ENCODE measurements around the gene PRKCSH.

The PRKCSH gene

DNA sequence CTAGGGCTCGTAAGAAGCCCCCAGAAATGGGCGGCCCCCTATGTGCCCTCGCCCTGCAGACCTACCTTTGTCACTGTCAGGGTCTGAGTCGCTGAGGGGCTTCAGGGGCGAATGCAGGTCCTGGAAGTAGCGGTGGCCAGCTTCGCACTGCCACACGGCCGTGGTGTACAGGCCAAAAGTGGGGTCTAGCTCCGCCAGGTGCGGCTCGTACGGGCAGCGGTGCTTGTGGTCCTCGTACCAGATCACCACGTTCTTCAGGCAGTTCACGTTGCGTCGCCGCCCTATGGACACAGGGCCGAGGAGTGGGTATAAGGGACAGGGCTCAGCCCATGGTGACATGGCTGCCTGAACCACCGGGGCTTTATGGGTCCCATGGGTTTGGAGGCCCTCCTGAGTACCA, 60.5 kb downstream of the PRKCSH start:
- H3K4me1 ChIP-seq (ENCODE audit: control insufficient read depth, insufficient read depth, low read length): peaks cover 3% of the 10 kb centered on the region
- DNase-seq (ENCODE audit: low read depth): no peak
- H3K4me3 ChIP-seq (ENCODE audit: low read length): no peak overlapping the region
- no peak overlapping the region for H3K9ac ChIP-seq (ENCODE audit: low read length)
- H3K27me3 ChIP-seq (replicated peaks; ENCODE audit: control insufficient read depth, insufficient read depth, low read length): no peaks in the 10 kb centered on the region
- no peaks in the 10 kb centered on the region for H3K36me3 ChIP-seq (ENCODE audit: control insufficient read depth, insufficient read depth, low read length, severe bottlenecking)
- no peaks in the 10 kb centered on the region for H3K9me3 ChIP-seq (ENCODE audit: control insufficient read depth, low read length)

GRCh38 chr19:11496391-11497163, 61.1 kb downstream of the PRKCSH start:
- peaks cover 3% of the 10 kb centered on the region for H3K4me1 ChIP-seq (ENCODE audit: control insufficient read depth, insufficient read depth, low read length)
- DNase-seq (ENCODE audit: low read depth): peak; percentile 74
- no peak overlapping the region for H3K9ac ChIP-seq (ENCODE audit: low read length)
- no peaks in the 10 kb centered on the region for H3K27me3 ChIP-seq (replicated peaks; ENCODE audit: control insufficient read depth, insufficient read depth, low read length)
- no peaks in the 10 kb centered on the region for H3K9me3 ChIP-seq (ENCODE audit: control insufficient read depth, low read length)
- no peaks in the 10 kb centered on the region for H3K36me3 ChIP-seq (ENCODE audit: control insufficient read depth, insufficient read depth, low read length, severe bottlenecking)
- no peak overlapping the region for H3K4me3 ChIP-seq (ENCODE audit: low read length)

- Histone ChIP-seq H3K27me3 (replicated peaks; ENCODE audit: control insufficient read depth, insufficient read depth, low read length) (no peaks in the 10 kb centered on the region), H3K4me3 (ENCODE audit: low read length) (no peak overlapping the region), H3K9ac (ENCODE audit: low read length) (no peak overlapping the region), H3K9me3 (ENCODE audit: control insufficient read depth, low read length) (no peaks in the 10 kb centered on the region), H3K36me3 (ENCODE audit: control insufficient read depth, insufficient read depth, low read length, severe bottlenecking) (no peaks in the 10 kb centered on the region), H3K4me1 (ENCODE audit: control insufficient read depth, insufficient read depth, low read length) (peaks cover 3% of the 10 kb centered on the region)
- no peak for DNase-seq (ENCODE audit: low read depth)
Measured at GRCh38 chr19:11499220-11499726, 63.8 kb downstream of the PRKCSH start.

DNA sequence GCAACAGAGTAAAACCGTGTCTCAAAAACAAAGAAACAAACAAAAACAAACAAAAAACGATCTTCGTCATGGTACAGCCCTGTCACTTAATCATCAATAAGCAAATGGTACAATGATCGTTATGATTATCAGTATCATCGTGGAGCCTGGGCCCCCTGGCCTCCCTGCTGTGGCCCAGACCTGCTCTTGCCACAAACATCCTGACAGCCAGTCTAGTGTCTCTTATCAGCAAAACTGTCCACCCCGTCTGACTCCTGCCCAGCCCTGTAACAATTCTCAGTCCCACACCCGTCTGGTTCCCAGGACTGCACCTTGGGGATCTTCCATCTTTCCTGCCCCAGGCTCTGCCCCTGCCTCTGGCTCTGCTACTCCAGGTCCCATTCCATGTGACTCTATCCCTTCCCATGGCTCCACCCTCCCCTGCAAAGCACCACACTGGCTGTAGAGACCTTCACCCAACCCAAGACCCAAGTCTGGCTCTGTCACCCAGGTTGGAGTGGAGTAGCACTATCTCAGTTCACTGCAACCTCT, 64.5 kb downstream of the PRKCSH start:
- Histone ChIP-seq H3K4me1 (ENCODE audit: control insufficient read depth, insufficient read depth, low read length) (peaks cover 7% of the 10 kb centered on the region), H3K9ac (ENCODE audit: low read length) (no peak overlapping the region), H3K27me3 (replicated peaks; ENCODE audit: control insufficient read depth, insufficient read depth, low read length) (no peaks in the 10 kb centered on the region), H3K36me3 (ENCODE audit: control insufficient read depth, insufficient read depth, low read length, severe bottlenecking) (no peaks in the 10 kb centered on the region), H3K9me3 (ENCODE audit: control insufficient read depth, low read length) (no peaks in the 10 kb centered on the region), H3K4me3 (ENCODE audit: low read length) (no peak overlapping the region)
- no peak for DNase-seq (ENCODE audit: low read depth)

All from adipocyte (in vitro differentiated cells).